ENCODE measurements around the gene TRPV3. TPM values are rescaled to one million over a fixed set of nuclear protein-coding genes. Genes with fewer than 3 reads are reported as not detected.

TRPV3 gene
- total and polyA plus RNA-seq, 2 donors (not counting 1 experiment from before 2014, with no cell fraction given), result 1.6 to 18.2 TPM

GRCh38 chr17:3590768-3591167 is 33.2 kb upstream of the TRPV3 start:
- no peak for DNase-seq
- intact Hi-C loops (cut with micrococcal nuclease), result no loop called here
- Histone ChIP-seq H3K4me1 (ENCODE audit: control insufficient read depth in 2 of 2, insufficient read depth in 2 of 2, low read length in 2 of 2) (peaks cover 0 to 7% of the 10 kb centered on the region in 2 donors), H3K9ac (ENCODE audit: low read length) (no peak overlapping the region), H3K4me3 (ENCODE audit: control extremely low read depth in 1 of 5, extremely low read depth in 1 of 5, insufficient read depth in 1 of 5, low read depth in 2 of 5, low read length in 4 of 5) (no peak overlapping the region), H3K9me3 (ENCODE audit: control extremely low read depth in 1 of 3, control insufficient read depth in 2 of 3, insufficient read depth in 1 of 3, low read length in 2 of 3) (no peaks in the 10 kb centered on the region), H3K27me3 (replicated peaks in 1 of 4; ENCODE audit: control extremely low read depth in 1 of 4, control insufficient read depth in 3 of 4, insufficient read depth in 4 of 4, low read length in 3 of 4) (no peaks in the 10 kb centered on the region), H2AFZ (ENCODE audit: insufficient read depth, low read depth, low read length, poor library complexity, severe bottlenecking) (no peak overlapping the region), H3K27ac (ENCODE audit: low read length in 2 of 2) (no peak overlapping the region), H4K20me1 (ENCODE audit: control insufficient read depth, insufficient read depth, low read length, poor library complexity, severe bottlenecking) (no peaks in the 10 kb centered on the region), H3K4me2 (replicated peaks; ENCODE audit: low read depth, low read length, poor library complexity, severe bottlenecking) (no peak overlapping the region), H3K36me3 (replicated peaks in 1 of 2; ENCODE audit: control extremely low read depth in 1 of 2, control insufficient read depth in 1 of 2, extremely low read depth in 1 of 2, insufficient read depth in 2 of 2, low read length in 1 of 2) (peaks cover 0 to 8% of the 10 kb centered on the region in 2 experiments), H3K79me2 (ENCODE audit: control insufficient read depth, insufficient read depth, low read length) (no peaks in the 10 kb centered on the region)
- no peak for ATAC-seq (ENCODE audit: low read depth)
- TF ChIP-seq EZH2 (IDR thresholded peaks at IDR 0.05; ENCODE audit: borderline replicate concordance, insufficient read depth, low read depth, low read length, poor library complexity, severe bottlenecking) (no peak), CTCF (IDR thresholded peaks at IDR 0.05) (no peak)
- peaks cover 7% of the 10 kb centered on the region for H3K4me1 Mint-ChIP-seq
- POLR2A ChIA-PET, result no interaction called here
- H3K4me3 Mint-ChIP-seq, result no peak overlapping the region
- H3K9me3 Mint-ChIP-seq (ENCODE audit: insufficient read depth), result no peaks in the 10 kb centered on the region
- H3K27ac Mint-ChIP-seq, result no peak overlapping the region
- CTCF ChIA-PET, result interaction anchor here (2.8 kb wide), 1 partner anchor 12 kb away, joined by 9 read pairs; no protein-coding TSS in a partner anchor
- WGBS (ENCODE audit: insufficient coverage), result 94% methylated on average over 12 of the region's 15 CpGs
- no peaks in the 10 kb centered on the region for H3K27me3 Mint-ChIP-seq

GRCh38 chr17:3590231-3590630 is 32.6 kb upstream of the TRPV3 start:
- intact Hi-C loops (cut with micrococcal nuclease), result no loop called here
- no peak overlapping the region for H3K27ac Mint-ChIP-seq
- no peak overlapping the region for H3K9ac ChIP-seq (ENCODE audit: low read length)
- H2AFZ ChIP-seq (ENCODE audit: insufficient read depth, low read depth, low read length, poor library complexity, severe bottlenecking), result no peak overlapping the region
- no peak for DNase-seq
- no peaks in the 10 kb centered on the region for H4K20me1 ChIP-seq (ENCODE audit: control insufficient read depth, insufficient read depth, low read length, poor library complexity, severe bottlenecking)
- TF ChIP-seq CTCF (IDR thresholded peaks at IDR 0.05) (no peak), EZH2 (IDR thresholded peaks at IDR 0.05; ENCODE audit: borderline replicate concordance, insufficient read depth, low read depth, low read length, poor library complexity, severe bottlenecking) (no peak)
- H3K27me3 Mint-ChIP-seq, result no peaks in the 10 kb centered on the region
- H3K4me1 Mint-ChIP-seq, result peaks cover 7% of the 10 kb centered on the region
- ChIA-PET CTCF (interaction anchor here (1.1 kb wide), 1 partner anchor 15 kb away, joined by 3 read pairs; no protein-coding TSS in a partner anchor), POLR2A (interaction anchor here (0.6 kb wide), 1 partner anchor 60 kb away, joined by 3 read pairs; no protein-coding TSS in a partner anchor)
- peaks cover 0 to 7% of the 10 kb centered on the region in 2 donors for H3K4me1 ChIP-seq (ENCODE audit: control insufficient read depth in 2 of 2, insufficient read depth in 2 of 2, low read length in 2 of 2)
- H3K27me3 ChIP-seq (replicated peaks in 1 of 4; ENCODE audit: control extremely low read depth in 1 of 4, control insufficient read depth in 3 of 4, insufficient read depth in 4 of 4, low read length in 3 of 4), result no peaks in the 10 kb centered on the region
- H3K27ac ChIP-seq (ENCODE audit: low read length in 2 of 2), result no peak overlapping the region
- no peak for ATAC-seq (ENCODE audit: low read depth)
- H3K4me2 ChIP-seq (replicated peaks; ENCODE audit: low read depth, low read length, poor library complexity, severe bottlenecking), result no peak overlapping the region
- no peaks in the 10 kb centered on the region for H3K79me2 ChIP-seq (ENCODE audit: control insufficient read depth, insufficient read depth, low read length)
- no peak overlapping the region for H3K4me3 Mint-ChIP-seq
- H3K36me3 ChIP-seq (replicated peaks in 1 of 2; ENCODE audit: control extremely low read depth in 1 of 2, control insufficient read depth in 1 of 2, extremely low read depth in 1 of 2, insufficient read depth in 2 of 2, low read length in 1 of 2), result peaks cover 0 to 8% of the 10 kb centered on the region in 2 experiments
- WGBS (ENCODE audit: insufficient coverage), result 28% methylated on average over 15 of the region's 15 CpGs
- H3K9me3 ChIP-seq (ENCODE audit: control extremely low read depth in 1 of 3, control insufficient read depth in 2 of 3, insufficient read depth in 1 of 3, low read length in 2 of 3), result no peaks in the 10 kb centered on the region
- H3K9me3 Mint-ChIP-seq (ENCODE audit: insufficient read depth), result no peaks in the 10 kb centered on the region
- H3K4me3 ChIP-seq (ENCODE audit: control extremely low read depth in 1 of 5, extremely low read depth in 1 of 5, insufficient read depth in 1 of 5, low read depth in 2 of 5, low read length in 4 of 5), result no peak overlapping the region
